HEK293 (cell line): ENCODE results near the gene CARMIL3.
A peak's percentile ranks its signal among the peaks of the same experiment; 100 is the strongest.

Experiments used
- BCL11B ChIP-seq: fragments of 450-650 bp; formaldehyde crosslinking; IDR thresholded peaks from 2 replicates; pipeline ENCODE4 v1.5.1; 2016; ENCODE audit warnings: low read depth, missing biosample characterization, missing genetic modification characterization
- EGR2 ChIP-seq: fragments of 450-650 bp; formaldehyde crosslinking; IDR thresholded peaks from 2 replicates; pipeline ENCODE4 v1.5.1; 2016; ENCODE audit warnings: low read depth, missing biosample characterization, missing genetic modification characterization
- GLIS2 ChIP-seq: fragments of 450-650 bp; formaldehyde crosslinking; IDR thresholded peaks from 2 replicates; pipeline ENCODE4 v1.5.1; 2016; ENCODE audit warnings: missing biosample characterization, missing genetic modification characterization
- HOXC10 ChIP-seq: sonication (generic); formaldehyde crosslinking; IDR thresholded peaks from 2 replicates; pipeline ENCODE4 v1.8.1; 2023; ENCODE audit warnings: mild to moderate bottlenecking, missing genetic modification reagents
- PRDM1 ChIP-seq: fragments of 450-650 bp; formaldehyde crosslinking; IDR thresholded peaks from 2 replicates; pipeline ENCODE4; 2016; ENCODE audit warnings: missing biosample characterization, missing genetic modification characterization
- RBAK ChIP-seq: fragments of 450-650 bp; formaldehyde crosslinking; IDR thresholded peaks from 2 replicates; pipeline ENCODE4 v1.5.1; 2016; ENCODE audit warnings: missing biosample characterization, missing genetic modification characterization
- SP7 ChIP-seq: fragments of 450-650 bp; formaldehyde crosslinking; IDR thresholded peaks from 2 replicates; pipeline ENCODE4 v1.5.1; 2016; ENCODE audit warnings: missing biosample characterization, missing genetic modification characterization
- ZBTB17 ChIP-seq: fragments of 450-650 bp; formaldehyde crosslinking; IDR thresholded peaks from 2 replicates; pipeline ENCODE4 v1.5.1; 2016; ENCODE audit warnings: missing biosample characterization, missing genetic modification characterization
- ZBTB7A ChIP-seq: fragments of 450-650 bp; formaldehyde crosslinking; IDR thresholded peaks from 2 replicates; pipeline ENCODE4 v1.5.1; 2016; ENCODE audit warnings: low read depth, missing biosample characterization, missing genetic modification characterization
- ZFP37 ChIP-seq: fragments of 450-650 bp; formaldehyde crosslinking; IDR thresholded peaks from 2 replicates; pipeline ENCODE4 v1.5.1; 2016; ENCODE audit warnings: missing biosample characterization, missing genetic modification characterization
- ZIC2 ChIP-seq: fragments of 450-650 bp; formaldehyde crosslinking; IDR thresholded peaks from 2 replicates; pipeline ENCODE4 v1.5.1; 2016; ENCODE audit warnings: missing biosample characterization, missing genetic modification characterization
- ZNF10 ChIP-seq: fragments of 450-650 bp; formaldehyde crosslinking; IDR thresholded peaks from 2 replicates; pipeline ENCODE4 v1.5.1; 2017; ENCODE audit warnings: missing biosample characterization, missing genetic modification characterization
- ZNF23 ChIP-seq: fragments of 450-650 bp; formaldehyde crosslinking; IDR thresholded peaks from 2 replicates; pipeline ENCODE4 v1.5.1; 2016; ENCODE audit warnings: missing biosample characterization, missing genetic modification characterization, borderline replicate concordance
- ZNF548 ChIP-seq: fragments of 450-650 bp; formaldehyde crosslinking; IDR thresholded peaks from 2 replicates; pipeline ENCODE4 v1.5.1; 2016; ENCODE audit warnings: missing biosample characterization, missing genetic modification characterization
- ZNF549 ChIP-seq: fragments of 450-650 bp; IDR thresholded peaks from 2 replicates; pipeline ENCODE4 v1.5.1; 2018; ENCODE audit warnings: missing biosample characterization, missing genetic modification characterization, mild to moderate bottlenecking, inconsistent platforms, moderate library complexity
- ZNF560 ChIP-seq: fragments of 450-650 bp; formaldehyde crosslinking; IDR thresholded peaks from 2 replicates; pipeline ENCODE4 v1.5.1; 2017; ENCODE audit warnings: missing biosample characterization, missing genetic modification characterization, borderline replicate concordance
- ZNF585B ChIP-seq: fragments of 450-650 bp; formaldehyde crosslinking; IDR thresholded peaks from 2 replicates; pipeline ENCODE4 v1.5.1; 2016; ENCODE audit warnings: missing biosample characterization, missing genetic modification characterization
- ZNF596 ChIP-seq: fragments of 450-650 bp; IDR thresholded peaks from 2 replicates; pipeline ENCODE4 v1.5.0; 2018; ENCODE audit warnings: missing biosample characterization, mild to moderate bottlenecking, missing genetic modification characterization, moderate library complexity
- ZSCAN16 ChIP-seq: fragments of 450-650 bp; formaldehyde crosslinking; IDR thresholded peaks from 2 replicates; pipeline ENCODE4 v1.5.1; 2016; ENCODE audit warnings: missing biosample characterization, missing genetic modification characterization
- TF ChIP-seq, protein P1 (sequence below): fragments of 450-650 bp; formaldehyde crosslinking; IDR thresholded peaks from 2 replicates; pipeline ENCODE4 v1.5.1; 2017; ENCODE audit warnings: missing biosample characterization, missing genetic modification characterization
- TF ChIP-seq, protein P2 (sequence below): fragments of 450-650 bp; formaldehyde crosslinking; IDR thresholded peaks from 2 replicates; pipeline ENCODE4 v1.5.1; 2016; ENCODE audit warnings: missing biosample characterization, missing genetic modification characterization, borderline replicate concordance
- TF ChIP-seq, protein P3 (sequence below): fragments of 450-650 bp; formaldehyde crosslinking; optimal IDR thresholded peaks from 2 replicates; pipeline ENCODE3; 2016; ENCODE audit warnings: missing biosample characterization, mild to moderate bottlenecking, missing genetic modification characterization
- TF ChIP-seq, protein P4 (sequence below): fragments of 450-650 bp; formaldehyde crosslinking; IDR thresholded peaks from 2 replicates; pipeline ENCODE4 v1.5.1; 2016; ENCODE audit warnings: missing biosample characterization, missing genetic modification characterization, borderline replicate concordance
- TF ChIP-seq, protein P5 (sequence below): fragments of 450-650 bp; formaldehyde crosslinking; IDR thresholded peaks from 2 replicates; pipeline ENCODE4 v1.5.1; 2016; ENCODE audit warnings: missing biosample characterization, missing genetic modification characterization
- TF ChIP-seq, protein P6 (sequence below): fragments of 450-650 bp; formaldehyde crosslinking; IDR thresholded peaks from 2 replicates; pipeline ENCODE4 v1.5.1; 2016; ENCODE audit warnings: missing biosample characterization, missing genetic modification characterization

Gene CARMIL3

DNA sequence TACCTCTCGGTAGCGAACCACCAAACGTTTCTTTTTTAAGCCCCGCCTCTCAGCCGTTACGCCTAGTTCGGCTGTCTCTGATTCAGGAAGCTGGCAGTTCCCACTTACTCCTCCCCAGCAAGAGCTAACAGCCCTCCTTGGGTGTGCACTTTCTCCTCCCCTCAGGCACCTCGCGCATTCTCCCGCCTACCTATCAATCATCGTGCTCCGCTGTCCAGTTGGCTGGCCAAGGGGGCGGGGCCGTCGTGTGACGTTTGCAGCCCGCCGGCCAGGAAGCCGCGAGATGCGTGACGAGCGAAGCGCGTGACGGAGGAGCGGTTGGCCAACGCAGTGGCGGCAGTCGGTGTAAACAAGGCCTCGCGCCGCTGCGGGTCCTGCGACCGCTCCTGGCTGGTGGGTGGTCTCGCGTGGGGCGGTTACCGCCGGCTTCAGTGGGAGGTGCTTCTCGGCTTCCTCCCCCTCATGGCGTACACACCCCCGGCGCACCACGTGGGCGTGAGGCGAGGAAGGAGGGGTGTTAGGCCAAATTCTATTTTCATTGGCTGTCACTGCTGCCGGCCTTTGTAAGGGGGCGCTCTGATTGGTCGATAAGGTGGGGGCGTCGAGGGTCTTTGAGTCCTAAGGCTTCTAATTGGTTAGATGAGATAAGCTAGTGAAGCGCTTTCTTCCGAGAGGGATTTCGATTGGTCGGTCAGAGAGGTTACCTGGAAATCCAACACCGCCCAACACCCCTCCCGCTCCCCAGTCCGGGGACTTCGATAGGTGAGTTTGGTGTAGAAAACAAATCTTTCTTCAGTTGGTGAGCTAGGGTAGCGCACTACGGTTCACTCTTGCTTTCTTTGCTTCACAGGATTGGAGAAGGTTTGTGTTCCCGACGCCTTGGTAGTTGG is 63.0 kb downstream of the CARMIL3 start, which contains the start of the genes DCAF11 and NRL (continued):
- TF ChIP-seq ZNF560 (no peak), ZNF548 (tag by site-specific recombination) (no peak), ZNF10 (tag by site-specific recombination) (no peak), SP7 (tag by site-specific recombination) (peak; percentile 59), ZNF549 (tag by site-specific recombination) (no peak), ZIC2 (tag by site-specific recombination) (peak; percentile 47), ZBTB17 (tag by site-specific recombination) (peak; percentile 94), ZNF585B (tag by site-specific recombination) (no peak), PRDM1 (peak; percentile 95), GLIS2 (tag by site-specific recombination) (peak; percentile 99), ZNF596 (tag by site-specific recombination) (no peak), HOXC10 (peak; percentile 98), RBAK (no peak), ZNF23 (tag by site-specific recombination) (no peak), EGR2 (tag by site-specific recombination) (peak; percentile 98), ZBTB7A (tag by site-specific recombination) (peak; percentile 36; the same call in 1 of the 2 replicates), BCL11B (tag by site-specific recombination) (no peak), ZFP37 (tag by site-specific recombination) (no peak), ZSCAN16 (tag by site-specific recombination) (no peak)
- TF ChIP-seq, protein P1, sequence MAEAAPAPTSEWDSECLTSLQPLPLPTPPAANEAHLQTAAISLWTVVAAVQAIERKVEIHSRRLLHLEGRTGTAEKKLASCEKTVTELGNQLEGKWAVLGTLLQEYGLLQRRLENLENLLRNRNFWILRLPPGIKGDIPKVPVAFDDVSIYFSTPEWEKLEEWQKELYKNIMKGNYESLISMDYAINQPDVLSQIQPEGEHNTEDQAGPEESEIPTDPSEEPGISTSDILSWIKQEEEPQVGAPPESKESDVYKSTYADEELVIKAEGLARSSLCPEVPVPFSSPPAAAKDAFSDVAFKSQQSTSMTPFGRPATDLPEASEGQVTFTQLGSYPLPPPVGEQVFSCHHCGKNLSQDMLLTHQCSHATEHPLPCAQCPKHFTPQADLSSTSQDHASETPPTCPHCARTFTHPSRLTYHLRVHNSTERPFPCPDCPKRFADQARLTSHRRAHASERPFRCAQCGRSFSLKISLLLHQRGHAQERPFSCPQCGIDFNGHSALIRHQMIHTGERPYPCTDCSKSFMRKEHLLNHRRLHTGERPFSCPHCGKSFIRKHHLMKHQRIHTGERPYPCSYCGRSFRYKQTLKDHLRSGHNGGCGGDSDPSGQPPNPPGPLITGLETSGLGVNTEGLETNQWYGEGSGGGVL (tag by site-specific recombination), result no peak
- TF ChIP-seq, protein P2, sequence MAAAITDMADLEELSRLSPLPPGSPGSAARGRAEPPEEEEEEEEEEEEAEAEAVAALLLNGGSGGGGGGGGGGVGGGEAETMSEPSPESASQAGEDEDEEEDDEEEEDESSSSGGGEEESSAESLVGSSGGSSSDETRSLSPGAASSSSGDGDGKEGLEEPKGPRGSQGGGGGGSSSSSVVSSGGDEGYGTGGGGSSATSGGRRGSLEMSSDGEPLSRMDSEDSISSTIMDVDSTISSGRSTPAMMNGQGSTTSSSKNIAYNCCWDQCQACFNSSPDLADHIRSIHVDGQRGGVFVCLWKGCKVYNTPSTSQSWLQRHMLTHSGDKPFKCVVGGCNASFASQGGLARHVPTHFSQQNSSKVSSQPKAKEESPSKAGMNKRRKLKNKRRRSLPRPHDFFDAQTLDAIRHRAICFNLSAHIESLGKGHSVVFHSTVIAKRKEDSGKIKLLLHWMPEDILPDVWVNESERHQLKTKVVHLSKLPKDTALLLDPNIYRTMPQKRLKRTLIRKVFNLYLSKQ (tag by site-specific recombination), result no peak
- TF ChIP-seq, protein P3, sequence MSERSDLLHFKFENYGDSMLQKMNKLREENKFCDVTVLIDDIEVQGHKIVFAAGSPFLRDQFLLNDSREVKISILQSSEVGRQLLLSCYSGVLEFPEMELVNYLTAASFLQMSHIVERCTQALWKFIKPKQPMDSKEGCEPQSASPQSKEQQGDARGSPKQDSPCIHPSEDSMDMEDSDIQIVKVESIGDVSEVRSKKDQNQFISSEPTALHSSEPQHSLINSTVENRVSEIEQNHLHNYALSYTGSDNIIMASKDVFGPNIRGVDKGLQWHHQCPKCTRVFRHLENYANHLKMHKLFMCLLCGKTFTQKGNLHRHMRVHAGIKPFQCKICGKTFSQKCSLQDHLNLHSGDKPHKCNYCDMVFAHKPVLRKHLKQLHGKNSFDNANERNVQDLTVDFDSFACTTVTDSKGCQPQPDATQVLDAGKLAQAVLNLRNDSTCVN (tag by site-specific recombination), result peak; percentile 50
- TF ChIP-seq, protein P4, sequence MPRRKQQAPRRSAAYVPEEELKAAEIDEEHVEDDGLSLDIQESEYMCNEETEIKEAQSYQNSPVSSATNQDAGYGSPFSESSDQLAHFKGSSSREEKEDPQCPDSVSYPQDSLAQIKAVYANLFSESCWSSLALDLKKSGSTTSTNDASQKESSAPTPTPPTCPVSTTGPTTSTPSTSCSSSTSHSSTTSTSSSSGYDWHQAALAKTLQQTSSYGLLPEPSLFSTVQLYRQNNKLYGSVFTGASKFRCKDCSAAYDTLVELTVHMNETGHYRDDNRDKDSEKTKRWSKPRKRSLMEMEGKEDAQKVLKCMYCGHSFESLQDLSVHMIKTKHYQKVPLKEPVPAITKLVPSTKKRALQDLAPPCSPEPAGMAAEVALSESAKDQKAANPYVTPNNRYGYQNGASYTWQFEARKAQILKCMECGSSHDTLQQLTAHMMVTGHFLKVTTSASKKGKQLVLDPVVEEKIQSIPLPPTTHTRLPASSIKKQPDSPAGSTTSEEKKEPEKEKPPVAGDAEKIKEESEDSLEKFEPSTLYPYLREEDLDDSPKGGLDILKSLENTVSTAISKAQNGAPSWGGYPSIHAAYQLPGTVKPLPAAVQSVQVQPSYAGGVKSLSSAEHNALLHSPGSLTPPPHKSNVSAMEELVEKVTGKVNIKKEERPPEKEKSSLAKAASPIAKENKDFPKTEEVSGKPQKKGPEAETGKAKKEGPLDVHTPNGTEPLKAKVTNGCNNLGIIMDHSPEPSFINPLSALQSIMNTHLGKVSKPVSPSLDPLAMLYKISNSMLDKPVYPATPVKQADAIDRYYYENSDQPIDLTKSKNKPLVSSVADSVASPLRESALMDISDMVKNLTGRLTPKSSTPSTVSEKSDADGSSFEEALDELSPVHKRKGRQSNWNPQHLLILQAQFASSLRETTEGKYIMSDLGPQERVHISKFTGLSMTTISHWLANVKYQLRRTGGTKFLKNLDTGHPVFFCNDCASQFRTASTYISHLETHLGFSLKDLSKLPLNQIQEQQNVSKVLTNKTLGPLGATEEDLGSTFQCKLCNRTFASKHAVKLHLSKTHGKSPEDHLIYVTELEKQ, result no peak; the same call in 1 of the 2 replicates
- TF ChIP-seq, protein P5, sequence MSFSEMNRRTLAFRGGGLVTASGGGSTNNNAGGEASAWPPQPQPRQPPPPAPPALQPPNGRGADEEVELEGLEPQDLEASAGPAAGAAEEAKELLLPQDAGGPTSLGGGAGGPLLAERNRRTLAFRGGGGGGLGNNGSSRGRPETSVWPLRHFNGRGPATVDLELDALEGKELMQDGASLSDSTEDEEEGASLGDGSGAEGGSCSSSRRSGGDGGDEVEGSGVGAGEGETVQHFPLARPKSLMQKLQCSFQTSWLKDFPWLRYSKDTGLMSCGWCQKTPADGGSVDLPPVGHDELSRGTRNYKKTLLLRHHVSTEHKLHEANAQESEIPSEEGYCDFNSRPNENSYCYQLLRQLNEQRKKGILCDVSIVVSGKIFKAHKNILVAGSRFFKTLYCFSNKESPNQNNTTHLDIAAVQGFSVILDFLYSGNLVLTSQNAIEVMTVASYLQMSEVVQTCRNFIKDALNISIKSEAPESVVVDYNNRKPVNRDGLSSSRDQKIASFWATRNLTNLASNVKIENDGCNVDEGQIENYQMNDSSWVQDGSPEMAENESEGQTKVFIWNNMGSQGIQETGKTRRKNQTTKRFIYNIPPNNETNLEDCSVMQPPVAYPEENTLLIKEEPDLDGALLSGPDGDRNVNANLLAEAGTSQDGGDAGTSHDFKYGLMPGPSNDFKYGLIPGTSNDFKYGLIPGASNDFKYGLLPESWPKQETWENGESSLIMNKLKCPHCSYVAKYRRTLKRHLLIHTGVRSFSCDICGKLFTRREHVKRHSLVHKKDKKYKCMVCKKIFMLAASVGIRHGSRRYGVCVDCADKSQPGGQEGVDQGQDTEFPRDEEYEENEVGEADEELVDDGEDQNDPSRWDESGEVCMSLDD (tag by site-specific recombination), result no peak; the same call in 1 of the 2 replicates
- TF ChIP-seq, protein P6, sequence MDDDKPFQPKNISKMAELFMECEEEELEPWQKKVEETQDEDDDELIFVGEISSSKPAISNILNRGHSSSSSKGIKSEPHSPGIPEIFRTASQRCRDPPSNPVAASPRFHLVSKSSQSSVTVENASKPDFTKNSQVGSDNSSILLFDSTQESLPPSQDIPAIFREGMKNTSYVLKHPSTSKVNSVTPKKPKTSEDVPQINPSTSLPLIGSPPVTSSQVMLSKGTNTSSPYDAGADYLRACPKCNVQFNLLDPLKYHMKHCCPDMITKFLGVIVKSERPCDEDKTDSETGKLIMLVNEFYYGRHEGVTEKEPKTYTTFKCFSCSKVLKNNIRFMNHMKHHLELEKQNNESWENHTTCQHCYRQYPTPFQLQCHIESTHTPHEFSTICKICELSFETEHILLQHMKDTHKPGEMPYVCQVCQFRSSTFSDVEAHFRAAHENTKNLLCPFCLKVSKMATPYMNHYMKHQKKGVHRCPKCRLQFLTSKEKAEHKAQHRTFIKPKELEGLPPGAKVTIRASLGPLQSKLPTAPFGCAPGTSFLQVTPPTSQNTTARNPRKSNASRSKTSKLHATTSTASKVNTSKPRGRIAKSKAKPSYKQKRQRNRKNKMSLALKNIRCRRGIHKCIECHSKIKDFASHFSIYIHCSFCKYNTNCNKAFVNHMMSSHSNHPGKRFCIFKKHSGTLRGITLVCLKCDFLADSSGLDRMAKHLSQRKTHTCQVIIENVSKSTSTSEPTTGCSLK, result no peak
